IPS-15b (cell line): ENCODE results near the gene ELOVL5.

Experiments used
- H3K27me3 ChIP-seq: one replicate; pipeline ENCODE4 v1.6.1; 2013; ENCODE audit warnings: low read length; ENCODE audit not compliant: control insufficient read depth, insufficient read depth
- H3K36me3 ChIP-seq: one replicate; pipeline ENCODE4 v1.6.1; 2013; ENCODE audit warnings: low read length; ENCODE audit not compliant: control insufficient read depth, insufficient read depth
- H3K4me1 ChIP-seq: one replicate; pipeline ENCODE4 v1.6.1; 2013; ENCODE audit warnings: mild to moderate bottlenecking, low read length; ENCODE audit not compliant: control insufficient read depth, insufficient read depth
- H3K4me3 ChIP-seq: one replicate; pipeline ENCODE4 v1.5.1; 2013; ENCODE audit warnings: low read depth, low read length
- H3K9ac ChIP-seq: one replicate; pipeline ENCODE4 v1.6.1; 2013; ENCODE audit warnings: low read depth, mild to moderate bottlenecking, low read length
- H3K9me3 ChIP-seq: one replicate; pipeline ENCODE4 v1.6.1; 2013; ENCODE audit warnings: mild to moderate bottlenecking, low read length; ENCODE audit not compliant: control insufficient read depth, insufficient read depth

ELOVL5 gene

GRCh38 chr6:53295176-53295575, 53.6 kb downstream of the ELOVL5 start:
- Histone ChIP-seq H3K4me3 (no peak overlapping the region), H3K27me3 (no peaks in the 10 kb centered on the region), H3K9me3 (no peaks in the 10 kb centered on the region), H3K4me1 (no peaks in the 10 kb centered on the region), H3K36me3 (no peaks in the 10 kb centered on the region), H3K9ac (no peak overlapping the region)

DNA sequence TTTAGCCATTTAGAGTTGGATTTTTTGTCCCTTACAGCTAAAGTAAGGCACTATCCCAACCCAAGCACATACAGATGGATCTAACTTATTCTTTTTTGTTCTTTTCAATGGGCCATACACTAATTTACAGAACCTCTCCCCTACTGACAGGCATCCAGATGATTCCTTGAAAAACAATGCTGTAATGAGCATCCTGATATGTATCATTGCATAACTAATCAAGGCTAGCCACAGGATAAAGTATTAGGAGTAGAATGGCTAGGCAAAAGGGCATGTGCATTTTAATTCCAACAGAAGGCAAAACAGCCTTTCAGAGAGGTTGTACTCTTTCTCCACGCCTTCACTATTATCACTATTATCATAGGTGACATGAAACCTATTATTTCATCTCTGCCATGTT, 54.1 kb downstream of the ELOVL5 start:
- Histone ChIP-seq H3K9ac (no peak overlapping the region), H3K27me3 (no peaks in the 10 kb centered on the region), H3K4me3 (no peak overlapping the region), H3K4me1 (no peaks in the 10 kb centered on the region), H3K36me3 (no peaks in the 10 kb centered on the region), H3K9me3 (no peaks in the 10 kb centered on the region)

DNA sequence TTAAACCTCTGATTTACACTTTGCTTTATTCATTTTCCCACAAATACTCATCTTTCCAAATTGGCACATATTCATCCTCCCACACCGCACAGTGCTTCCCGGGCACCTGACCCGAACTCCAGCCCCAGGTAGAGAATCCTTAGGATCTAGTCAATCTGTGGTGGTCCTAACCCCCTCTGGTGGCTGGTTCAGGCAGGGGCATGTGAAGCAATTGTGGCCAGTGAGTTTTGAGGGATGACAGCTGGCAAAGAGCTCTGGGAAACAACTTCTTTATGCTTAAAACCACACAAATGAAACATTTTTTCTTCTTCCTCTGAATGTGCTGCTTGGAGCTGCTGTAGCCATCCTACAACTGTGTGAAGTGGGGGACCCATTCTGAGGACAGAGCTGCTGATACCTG, 54.7 kb downstream of the ELOVL5 start:
- H3K4me3 ChIP-seq, result no peak overlapping the region
- H3K36me3 ChIP-seq, result no peaks in the 10 kb centered on the region
- H3K9me3 ChIP-seq, result no peaks in the 10 kb centered on the region
- no peaks in the 10 kb centered on the region for H3K27me3 ChIP-seq
- H3K9ac ChIP-seq, result no peak overlapping the region
- no peaks in the 10 kb centered on the region for H3K4me1 ChIP-seq

GRCh38 chr6:53293691-53294090, 55.1 kb downstream of the ELOVL5 start:
- Histone ChIP-seq H3K4me1 (no peaks in the 10 kb centered on the region), H3K36me3 (no peaks in the 10 kb centered on the region), H3K27me3 (no peaks in the 10 kb centered on the region), H3K9me3 (no peaks in the 10 kb centered on the region), H3K9ac (no peak overlapping the region), H3K4me3 (no peak overlapping the region)

DNA sequence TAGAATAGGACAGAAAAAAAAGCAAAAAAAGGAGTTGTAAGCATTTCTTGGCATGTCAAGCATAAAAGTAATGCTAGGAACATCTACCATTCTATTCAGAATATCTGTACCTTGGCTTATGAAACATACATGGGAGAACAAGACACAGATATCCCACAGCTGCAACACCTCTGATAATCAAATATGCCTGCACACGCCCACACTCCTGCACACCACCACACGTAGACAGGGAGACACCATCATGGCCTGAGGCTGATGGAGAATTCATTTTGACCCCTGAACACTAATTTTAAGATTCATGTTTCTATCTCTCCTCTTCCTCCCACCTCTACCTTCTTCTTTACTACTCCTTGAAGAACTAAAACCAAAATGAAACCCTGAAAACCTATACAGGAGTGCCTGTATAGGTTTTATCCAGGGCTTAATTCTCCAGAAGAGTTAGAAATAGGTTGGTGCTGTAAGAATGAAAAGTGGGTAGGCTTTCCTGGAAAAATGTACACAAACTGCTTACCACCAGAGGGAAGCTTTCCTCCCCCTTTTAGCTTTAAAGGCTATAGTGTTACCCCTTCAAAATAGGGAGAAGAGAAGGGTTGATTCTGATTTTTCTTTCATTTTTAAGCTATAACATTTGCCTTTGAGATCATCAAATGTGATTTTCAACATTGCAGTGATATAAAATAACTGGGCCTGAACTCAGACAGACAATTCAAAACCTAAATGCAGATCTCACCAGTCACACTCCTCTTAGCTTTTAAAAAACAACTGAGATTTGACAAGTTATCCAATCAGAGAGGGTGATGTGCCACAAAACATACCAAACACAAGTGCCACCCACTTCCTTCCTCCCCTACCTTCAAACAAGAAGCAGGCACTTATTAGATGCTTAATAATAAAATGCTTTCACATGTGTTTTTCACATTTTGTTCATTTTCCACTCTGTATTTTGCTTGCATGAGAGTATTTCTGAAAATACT, 57.9 kb downstream of the ELOVL5 start:
- Histone ChIP-seq H3K4me1 (peaks cover 5% of the 10 kb centered on the region), H3K4me3 (no peak overlapping the region), H3K36me3 (no peaks in the 10 kb centered on the region), H3K9me3 (no peaks in the 10 kb centered on the region), H3K9ac (no peak overlapping the region), H3K27me3 (no peaks in the 10 kb centered on the region)

DNA sequence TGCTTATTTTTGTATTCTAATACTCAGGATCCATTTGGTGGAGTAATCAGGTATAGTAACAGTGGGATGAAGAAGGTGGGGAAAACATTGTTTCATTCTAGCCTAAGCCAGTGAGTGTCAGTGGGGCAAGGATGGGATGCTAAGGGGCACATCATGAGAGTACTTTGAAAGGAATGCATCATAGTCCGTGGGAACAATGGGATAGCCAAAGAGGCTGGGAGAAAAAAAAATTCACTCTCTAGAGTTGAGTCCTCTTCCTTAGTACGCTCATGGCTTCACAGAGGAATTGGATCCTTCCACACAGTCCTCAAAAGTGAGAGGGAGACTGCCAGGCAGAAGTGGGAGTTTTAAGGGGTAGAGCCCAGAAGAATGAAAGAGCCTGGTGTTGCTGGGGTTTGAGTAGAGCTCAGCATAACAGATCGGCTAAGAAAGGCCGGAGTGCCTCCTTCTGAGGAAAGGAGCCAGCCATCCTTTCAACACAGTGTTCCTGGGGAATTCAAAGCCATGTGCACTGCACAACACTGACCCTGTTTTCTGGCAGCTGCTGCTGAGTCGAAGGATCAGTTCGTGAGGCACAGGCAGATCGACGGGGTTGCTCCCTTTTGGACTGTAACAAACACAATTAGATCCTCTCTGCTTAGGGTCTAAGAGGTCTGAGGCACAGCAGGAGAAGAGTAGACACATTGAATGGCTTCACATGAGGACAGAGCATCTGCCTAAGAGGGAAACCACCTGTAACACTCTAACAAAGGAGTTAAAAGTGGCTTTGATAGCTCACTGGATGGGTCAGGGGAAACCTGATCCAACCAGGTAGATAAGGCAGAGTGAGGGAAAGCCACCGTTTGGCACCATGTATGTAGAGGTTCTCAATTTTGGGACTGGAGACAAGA, 61.2 kb downstream of the ELOVL5 start:
- H3K4me1 ChIP-seq, result peaks cover 5% of the 10 kb centered on the region
- no peaks in the 10 kb centered on the region for H3K36me3 ChIP-seq
- no peaks in the 10 kb centered on the region for H3K9me3 ChIP-seq
- H3K4me3 ChIP-seq, result no peak overlapping the region
- no peak overlapping the region for H3K9ac ChIP-seq
- H3K27me3 ChIP-seq, result no peaks in the 10 kb centered on the region

DNA sequence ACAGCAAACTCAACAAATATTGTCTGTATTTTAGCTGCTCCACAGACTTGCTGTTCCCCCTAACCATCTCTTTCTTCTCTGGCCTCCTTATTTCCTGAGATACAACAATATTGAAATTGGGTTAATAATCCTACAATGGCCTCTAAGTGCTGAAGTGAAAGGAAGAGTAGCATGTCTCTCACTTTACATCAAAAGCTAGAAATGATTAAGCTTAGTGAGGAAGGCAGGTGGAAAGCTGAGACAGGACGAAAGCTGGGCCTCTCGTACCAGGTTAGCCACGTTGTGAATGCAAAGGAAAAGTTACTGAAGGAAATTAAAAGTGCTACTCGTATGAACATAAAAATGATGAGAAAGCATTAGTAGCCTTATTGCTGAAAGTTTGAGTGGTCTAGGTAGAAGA, 63.8 kb downstream of the ELOVL5 start:
- H3K9ac ChIP-seq, result no peak overlapping the region
- no peaks in the 10 kb centered on the region for H3K36me3 ChIP-seq
- H3K9me3 ChIP-seq, result no peaks in the 10 kb centered on the region

DNA sequence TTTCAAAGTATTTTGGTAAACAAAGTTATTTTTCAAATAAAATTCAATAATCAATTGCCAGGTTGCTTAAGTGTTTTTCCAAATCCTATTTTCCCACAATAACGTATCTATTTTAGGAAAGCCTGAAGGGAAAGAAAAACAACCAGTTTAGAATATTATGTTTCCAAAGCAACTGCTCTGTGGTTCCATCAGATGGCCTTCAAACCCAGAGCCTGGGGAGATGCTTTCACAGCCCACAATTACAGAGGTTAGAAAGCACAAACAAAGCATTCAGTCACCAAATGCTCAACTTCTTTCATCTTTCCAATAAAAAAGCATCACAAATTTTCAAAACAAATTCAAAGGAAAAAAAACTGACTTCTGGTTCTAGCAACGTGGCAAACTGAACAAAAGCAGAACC, 66.0 kb downstream of the ELOVL5 start:
- no peak overlapping the region for H3K9ac ChIP-seq
- no peaks in the 10 kb centered on the region for H3K36me3 ChIP-seq

More for the DNA sequence above, 63.8 kb downstream of the ELOVL5 start:
- peaks cover 5% of the 10 kb centered on the region for H3K4me1 ChIP-seq
- H3K27me3 ChIP-seq, result no peaks in the 10 kb centered on the region
- H3K4me3 ChIP-seq, result no peak overlapping the region

GRCh38 chr6:53282234-53282633, 66.5 kb downstream of the ELOVL5 start:
- Histone ChIP-seq H3K9me3 (no peaks in the 10 kb centered on the region), H3K27me3 (no peaks in the 10 kb centered on the region), H3K9ac (no peak overlapping the region), H3K4me1 (no peaks in the 10 kb centered on the region), H3K4me3 (no peak overlapping the region), H3K36me3 (peaks cover under 1% of the 10 kb centered on the region)

More for the DNA sequence above, 66.0 kb downstream of the ELOVL5 start:
- Histone ChIP-seq H3K4me3 (no peak overlapping the region), H3K9me3 (no peaks in the 10 kb centered on the region), H3K27me3 (no peaks in the 10 kb centered on the region), H3K4me1 (no peaks in the 10 kb centered on the region)

DNA sequence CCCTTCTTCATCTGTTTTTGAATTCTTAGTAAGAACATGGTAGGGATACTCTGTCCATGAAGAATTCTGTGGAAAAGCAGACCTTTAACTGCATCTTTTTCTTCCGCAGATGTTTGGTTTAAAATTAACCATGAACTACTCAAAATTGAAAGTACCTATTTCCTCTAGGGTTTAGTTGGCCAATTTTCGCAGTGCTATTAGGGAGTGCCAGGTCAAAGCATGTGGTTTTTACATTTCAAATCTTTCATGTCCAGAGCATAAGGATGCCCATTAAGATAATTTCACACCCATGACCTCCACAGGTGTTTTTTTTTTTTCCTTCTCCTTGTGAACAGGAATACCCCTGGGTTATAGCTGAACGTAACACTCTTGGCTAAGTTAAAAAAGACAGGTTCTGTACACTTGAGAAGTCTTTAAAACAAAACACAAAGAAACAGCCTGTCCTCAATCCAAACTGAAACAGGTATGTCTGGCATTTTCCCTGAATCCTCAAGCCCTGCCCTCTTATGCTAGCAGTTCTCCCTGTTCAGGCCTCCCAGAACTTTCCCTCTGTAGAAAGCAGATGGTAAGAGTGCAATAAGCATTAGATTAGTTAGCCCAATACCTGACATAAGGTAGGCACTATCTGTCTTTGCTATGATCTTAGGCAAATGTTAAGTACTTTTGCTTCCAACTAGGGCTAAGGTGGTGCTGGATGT, 67.1 kb downstream of the ELOVL5 start:
- peaks cover 2% of the 10 kb centered on the region for H3K36me3 ChIP-seq
- H3K9me3 ChIP-seq, result no peaks in the 10 kb centered on the region
- no peak overlapping the region for H3K9ac ChIP-seq
- no peak overlapping the region for H3K4me3 ChIP-seq
- H3K27me3 ChIP-seq, result no peaks in the 10 kb centered on the region
- no peaks in the 10 kb centered on the region for H3K4me1 ChIP-seq

DNA sequence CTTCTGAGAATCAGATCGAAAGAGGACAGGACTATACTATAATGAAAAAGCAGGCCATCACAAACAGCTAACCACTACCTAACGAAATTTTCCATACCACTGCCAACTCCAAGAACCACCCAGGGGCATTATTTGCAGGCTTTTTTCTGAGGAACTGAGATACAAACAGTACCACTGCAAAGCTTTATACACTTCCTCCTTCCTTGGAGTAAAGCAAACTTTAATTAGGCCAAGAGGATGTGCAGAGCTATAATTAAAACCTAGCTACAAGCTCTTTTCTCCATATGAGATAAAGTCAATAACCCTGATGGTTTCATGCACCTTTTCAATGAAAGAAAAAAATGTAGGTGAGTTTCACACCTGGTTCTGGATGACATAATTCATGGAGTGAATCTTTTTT, 68.5 kb downstream of the ELOVL5 start:
- no peaks in the 10 kb centered on the region for H3K9me3 ChIP-seq
- no peak overlapping the region for H3K9ac ChIP-seq
- no peaks in the 10 kb centered on the region for H3K27me3 ChIP-seq
- H3K4me3 ChIP-seq, result no peak overlapping the region
- H3K36me3 ChIP-seq, result peaks cover 6% of the 10 kb centered on the region
- H3K4me1 ChIP-seq, result no peaks in the 10 kb centered on the region
